ENCODE measurements around the gene XPC. TPM values are rescaled to one million over a fixed set of nuclear protein-coding genes. Genes with fewer than 3 reads are reported as not detected.
A peak's percentile ranks its signal among the peaks of the same experiment; 100 is the strongest.

Gene XPC
- total and polyA plus RNA-seq, 2 of the 8 experiments (the other 6 are each of a cell fraction or from before 2014, with no cell fraction given), result 8.8 to 27.3 TPM

- no peak for TF ChIP-seq NRF1 (IDR thresholded peaks at IDR 0.05; ENCODE audit: low read depth, low read length)
- no peak for TF ChIP-seq POLR2A (IDR thresholded peaks at IDR 0.05; ENCODE audit: control extremely low read depth in 1 of 2, low read depth in 2 of 2, low read length in 2 of 2)
- no peak for TF ChIP-seq CHD2 (IDR thresholded peaks at IDR 0.05; ENCODE audit: low read length)
- TF ChIP-seq ASH2L (IDR thresholded peaks at IDR 0.05; ENCODE audit: low read length), result no peak
- peak in 1 of 2 experiments; percentile 33; a peak in 2 of 4 replicates for TF ChIP-seq RAD21 (IDR thresholded peaks at IDR 0.05 in 1 of 2, conservative IDR thresholded peaks at IDR 0.05 in 1 of 2; ENCODE audit: low read depth in 2 of 2, low read length in 2 of 2)
- TF ChIP-seq TEAD4 (IDR thresholded peaks at IDR 0.05; ENCODE audit: low read depth, low read length), result no peak
- no peak for TF ChIP-seq RXRA (IDR thresholded peaks at IDR 0.05; ENCODE audit: insufficient read depth, low read depth, low read length)
- TF ChIP-seq CBX8 (IDR thresholded peaks at IDR 0.05; ENCODE audit: borderline replicate concordance, low read depth, low read length), result no peak
Observed at GRCh38 chr3:14152233-14152962, 26.0 kb downstream of the XPC start (continued).

Measured in H1 (cell line).